H1 (cell line): Measurements from ENCODE around the gene LAMB3. TPM values are rescaled to one million over a fixed set of nuclear protein-coding genes. Genes with fewer than 3 reads are reported as not detected.

Experiments used
- CTCF ChIA-PET: fragments of 300-600 bp; sonication (Branson Sonifier 250); formaldehyde crosslinking; loops from one replicate; lab custom pipeline; 2021; ENCODE audit not compliant: partially characterized antibody; lab: Charles Lee
- POLR2A ChIA-PET: fragments of 300-600 bp; sonication (Branson Sonifier 250); formaldehyde crosslinking; loops from one replicate; lab custom pipeline; 2021; ENCODE audit warnings: inconsistent platforms; ENCODE audit not compliant: partially characterized antibody; lab: Charles Lee
- DNase-seq, 2 experiments: peaks; one replicate each; pipeline versions ENCODE4 v3.0.0 to v3.0.0-alpha.2; 2010 to 2022; ENCODE audit warnings: low spot score in 2 of 2, low read depth in 1 of 2, mixed read lengths in 1 of 2
- FAIRE-seq: peaks from 2 replicates; lab custom pipeline; 2011; peaks lifted over from hg19 to GRCh38; lab: Jason Lieb, UNC
- H2AFZ ChIP-seq: 2 replicates; pipeline ENCODE4 v1.8.1; 2012; ENCODE audit warnings: low read length, inconsistent platforms
- H2AK5ac ChIP-seq: 2 replicates; pipeline ENCODE4 v1.6.1; 2013; ENCODE audit warnings: low read depth, low read length
- H2BK120ac ChIP-seq: replicated peaks from 2 replicates; pipeline ENCODE3; 2013; ENCODE audit warnings: low read depth, low read length, inconsistent platforms
- H2BK12ac ChIP-seq: 2 replicates; pipeline ENCODE4 v1.6.1; 2013; ENCODE audit warnings: low read depth, low read length
- H2BK15ac ChIP-seq: 2 replicates; pipeline ENCODE4 v1.6.1; 2013; ENCODE audit warnings: low read length
- H2BK20ac ChIP-seq: 2 replicates; pipeline ENCODE4 v1.6.1; 2013; ENCODE audit warnings: low read length
- H2BK5ac ChIP-seq: 2 replicates; pipeline ENCODE4 v1.6.1; 2013; ENCODE audit warnings: low read depth, low read length
- H3K14ac ChIP-seq: 2 replicates; pipeline ENCODE4 v1.6.1; 2013; ENCODE audit warnings: inconsistent platforms; ENCODE audit not compliant: insufficient read length
- H3K18ac ChIP-seq: 2 replicates; pipeline ENCODE4 v1.6.1; 2013; ENCODE audit warnings: low read length; ENCODE audit errors: extremely low read depth
- H3K23ac ChIP-seq: 2 replicates; pipeline ENCODE4 v1.6.1; 2013; ENCODE audit warnings: inconsistent platforms; ENCODE audit not compliant: insufficient read length
- H3K23me2 ChIP-seq: 2 replicates; pipeline ENCODE4 v1.6.1; 2013; ENCODE audit warnings: low read depth, low read length
- H3K27ac ChIP-seq: 2 replicates; pipeline ENCODE4 v1.6.1; 2011; ENCODE audit warnings: low read depth, low read length, inconsistent platforms
- H3K27me3 ChIP-seq, 4 experiments: replicated peaks in 1 of 4; 1 replicate in 1 of 4; 2 replicates in 3 of 4; pipeline versions ENCODE4 v1.6.1 to v1.8.1; 2011 to 2013; ENCODE audit warnings: low read length in 3 of 4, mild to moderate bottlenecking in 3 of 4, inconsistent platforms in 2 of 4, mixed read lengths in 2 of 4, moderate library complexity in 1 of 4; ENCODE audit not compliant: control insufficient read depth in 3 of 4, insufficient read depth in 3 of 4; ENCODE audit errors: extremely low read depth in 1 of 4
- H3K36me3 ChIP-seq, 4 experiments: 2 replicates each; pipeline versions ENCODE4 v1.6.1 to v1.8.1; 2011 to 2013; ENCODE audit warnings: mild to moderate bottlenecking in 4 of 4, low read length in 3 of 4, moderate library complexity in 2 of 4, control low read depth in 1 of 4, inconsistent platforms in 1 of 4; ENCODE audit not compliant: insufficient read depth in 4 of 4, control insufficient read depth in 2 of 4
- H3K4ac ChIP-seq: replicated peaks from 2 replicates; pipeline ENCODE3; 2013; ENCODE audit warnings: low read length, low read depth, mixed read lengths, inconsistent platforms; ENCODE audit not compliant: insufficient read length
- H3K4me1 ChIP-seq, 4 experiments: replicated peaks in 1 of 4; 1 replicate in 1 of 4; 2 replicates in 3 of 4; pipeline versions ENCODE4 v1.6.1 to v1.8.1; 2011 to 2013; ENCODE audit warnings: low read length in 3 of 4, inconsistent platforms in 2 of 4, mixed read lengths in 1 of 4; ENCODE audit not compliant: insufficient read depth in 4 of 4, control insufficient read depth in 3 of 4
- H3K4me2 ChIP-seq, 2 experiments: 2 replicates each; pipeline versions ENCODE4 v1.6.1 to v1.8.1; 2011 to 2013; ENCODE audit warnings: low read depth in 2 of 2, low read length in 2 of 2, control low read depth in 1 of 2, inconsistent platforms in 1 of 2, mild to moderate bottlenecking in 1 of 2; ENCODE audit not compliant: insufficient read depth in 1 of 2
- H3K4me3 ChIP-seq, 4 experiments: fragments of 200-600, 300-600 bp in 1 of 4; sonication (generic), shearing (Covaris generic), sonication (Bioruptor Twin) in 1 of 4; 2 replicates each; pipeline versions ENCODE4 v1.5.1 to v1.8.1; 2011 to 2016; ENCODE audit warnings: low read length in 4 of 4, low read depth in 3 of 4, control low read depth in 2 of 4, inconsistent platforms in 2 of 4, mild to moderate bottlenecking in 2 of 4, mixed read lengths in 1 of 4, moderate library complexity in 1 of 4; ENCODE audit not compliant: insufficient read depth in 2 of 4; ENCODE audit errors: extremely low read depth in 1 of 4
- H3K56ac ChIP-seq: replicated peaks from 2 replicates; pipeline ENCODE3; 2013; ENCODE audit warnings: low read depth, mild to moderate bottlenecking, mixed read lengths, low read length, inconsistent platforms; ENCODE audit not compliant: insufficient read length
- H3K79me1 ChIP-seq: 2 replicates; pipeline ENCODE4 v1.6.1; 2013; ENCODE audit warnings: low read depth, low read length, control low read depth
- H3K79me2 ChIP-seq, 2 experiments: 2 replicates each; pipeline versions ENCODE4 v1.6.1 to v1.8.1; 2012 to 2013; ENCODE audit warnings: low read length in 2 of 2, mild to moderate bottlenecking in 2 of 2, inconsistent platforms in 1 of 2; ENCODE audit not compliant: insufficient read depth in 2 of 2, control insufficient read depth in 1 of 2
- H3K9ac ChIP-seq, 4 experiments: replicated peaks in 1 of 4; 1 replicate in 1 of 4; 2 replicates in 3 of 4; pipeline versions ENCODE4 v1.6.1 to v1.8.1; 2011 to 2013; ENCODE audit warnings: low read depth in 3 of 4, low read length in 3 of 4, control low read depth in 2 of 4, mild to moderate bottlenecking in 2 of 4, moderate library complexity in 2 of 4, inconsistent platforms in 1 of 4; ENCODE audit errors: extremely low read depth in 1 of 4
- H3K9me3 ChIP-seq, 2 experiments: 2 replicates each; pipeline versions ENCODE4 v1.6.1 to v1.8.1; 2012 to 2013; ENCODE audit warnings: mild to moderate bottlenecking in 2 of 2, moderate library complexity in 2 of 2, control low read depth in 1 of 2, inconsistent platforms in 1 of 2, low read depth in 1 of 2, low read length in 1 of 2, mixed read lengths in 1 of 2; ENCODE audit not compliant: insufficient read depth in 2 of 2
- H4K20me1 ChIP-seq, 2 experiments: replicated peaks in 1 of 2; 2 replicates each; pipeline versions ENCODE3 to v1.8.1; 2011 to 2013; ENCODE audit warnings: inconsistent platforms in 2 of 2, low read length in 2 of 2, mild to moderate bottlenecking in 1 of 2; ENCODE audit not compliant: insufficient read depth in 2 of 2, control insufficient read depth in 1 of 2
- H4K5ac ChIP-seq: 2 replicates; pipeline ENCODE4 v1.6.1; 2013; ENCODE audit warnings: low read length, low read depth, mixed read lengths, inconsistent platforms; ENCODE audit not compliant: insufficient read length
- H4K8ac ChIP-seq: 2 replicates; pipeline ENCODE4 v1.8.0; 2013; ENCODE audit warnings: mild to moderate bottlenecking, moderate library complexity, low read length, inconsistent platforms; ENCODE audit not compliant: insufficient read depth; ENCODE audit errors: extremely low read depth
- H4K91ac ChIP-seq: replicated peaks from 2 replicates; pipeline ENCODE3; 2013; ENCODE audit warnings: low read length, mixed read lengths, inconsistent platforms; ENCODE audit not compliant: insufficient read length
- ASH2L ChIP-seq: fragments of 200-600, 300-600 bp; sonication (generic); IDR thresholded peaks from one replicate; pipeline ENCODE4 v1.7.1; 2017; ENCODE audit warnings: low read length
- BCL11A ChIP-seq, 2 experiments: IDR thresholded peaks; one replicate each; pipeline ENCODE4 v1.6.1; 2011; ENCODE audit warnings: low read depth in 2 of 2, low read length in 2 of 2, mild to moderate bottlenecking in 2 of 2
- CBX8 ChIP-seq: fragments of 300-800, 300-1000 bp; sonication (generic); IDR thresholded peaks from 2 replicates; pipeline ENCODE4 v1.7.1; 2016; ENCODE audit warnings: low read depth, low read length, borderline replicate concordance
- CTCF ChIP-seq, 3 experiments: IDR thresholded peaks; 1 replicate in 2 of 3; 2 replicates in 1 of 3; pipeline versions ENCODE4 v1.5.1 to v1.6.1; 2011; ENCODE audit warnings: low read length in 3 of 3, mild to moderate bottlenecking in 3 of 3, inconsistent platforms in 2 of 3, low read depth in 1 of 3, moderate library complexity in 1 of 3; ENCODE audit not compliant: insufficient read depth in 1 of 3; ENCODE audit errors: control extremely low read depth in 1 of 3
- EP300 ChIP-seq, 2 experiments: IDR thresholded peaks; 1 replicate in 1 of 2; 2 replicates in 1 of 2; pipeline ENCODE4 v1.6.1; 2011 to 2012; ENCODE audit warnings: low read depth in 2 of 2, low read length in 2 of 2, mild to moderate bottlenecking in 2 of 2, borderline replicate concordance in 1 of 2, inconsistent platforms in 1 of 2, moderate library complexity in 1 of 2
- KDM1A ChIP-seq: fragments of 200-600, 300-600 bp; sonication (generic); IDR thresholded peaks from 2 replicates; pipeline ENCODE4 v1.7.1; 2016; ENCODE audit warnings: mild to moderate bottlenecking, low read length, borderline replicate concordance
- NANOG ChIP-seq: IDR thresholded peaks from 2 replicates; pipeline ENCODE4 v1.6.1; 2011; ENCODE audit warnings: low read length, low read depth, mild to moderate bottlenecking, inconsistent platforms; ENCODE audit not compliant: insufficient read depth, poor library complexity, severe bottlenecking
- POLR2AphosphoS5 ChIP-seq: IDR thresholded peaks from 2 replicates; pipeline ENCODE4 v1.6.1; 2011; ENCODE audit warnings: low read depth, low read length
- WGBS, 2 experiments: shearing (Covaris generic) in 1 of 2; methylation state at CpG; one replicate each; pipeline versions ENCODE4 v1.1.6 to v1.1.7; 2013 to 2015; ENCODE audit warnings: low lambda C conversion rate in 2 of 2, mixed read lengths in 2 of 2, inconsistent platforms in 1 of 2, low coverage in 1 of 2, missing lambda C conversion rate in 1 of 2; ENCODE audit not compliant: insufficient replicate concordance in 2 of 2, insufficient coverage in 1 of 2, insufficient read length in 1 of 2; ENCODE audit errors: extremely low coverage in 1 of 2, missing lambda C conversion rate in 1 of 2; 5-methylcytosine and 5-hydroxymethylcytosine counted together
- polyA plus RNA-seq, 7 experiments: library from polyadenylated mRNA; depleted of rRNA in 3 of 7; stranded (reverse) in 5 of 7; unstranded in 2 of 7; fragments of >200 nt in 5 of 7; fragments of 200-250 nt in 2 of 7; gene quantifications; 1 replicate in 5 of 7; 2 replicates in 1 of 7; 4 replicates in 1 of 7; pipeline versions ENCODE4 v1.2.1 to v1.2.3, GENCODE V29; 2011 to 2013; ENCODE audit warnings: missing spikeins in 2 of 7, mixed read lengths in 2 of 7
- total RNA-seq: library from RNA; stranded (reverse); fragmentation: NEBNext Ultra II Directional; extraction: Animal tissue kit (Norgen Biotek cat#: 25700); gene quantifications from 2 replicates; pipeline ENCODE4 v1.2.1, GENCODE V29; 2021

LAMB3 gene
- total and polyA plus RNA-seq, 2 of the 8 experiments (the other 6 are each of a cell fraction or from before 2014, with no cell fraction given) = 0.45 to 0.50 TPM

- Histone ChIP-seq H2BK5ac (no peak overlapping the region), H2AFZ (no peak overlapping the region), H3K27me3 (no peaks in the 10 kb centered on the region), H3K56ac (no peak overlapping the region), H3K79me2 (no peaks in the 10 kb centered on the region), H3K27ac (no peak overlapping the region), H2BK15ac (no peak overlapping the region), H3K4me2 (no peak overlapping the region), H4K5ac (no peak overlapping the region), H3K36me3 (no peaks in the 10 kb centered on the region), H3K18ac (no peak overlapping the region), H2BK12ac (no peak overlapping the region), H2AK5ac (no peak overlapping the region), H3K79me1 (no peaks in the 10 kb centered on the region), H3K14ac (no peak overlapping the region), H4K91ac (no peak overlapping the region), H4K8ac (no peak overlapping the region), H3K4me1 (no peaks in the 10 kb centered on the region; a peak in 1 of 7 replicates), H2BK20ac (no peak overlapping the region), H3K4ac (no peak overlapping the region), H3K9me3 (no peaks in the 10 kb centered on the region), H3K23ac (no peak overlapping the region), H3K4me3 (no peak overlapping the region), H4K20me1 (no peaks in the 10 kb centered on the region), H2BK120ac (no peak overlapping the region), H3K9ac (no peak overlapping the region), H3K23me2 (no peaks in the 10 kb centered on the region; the same call in 1 of the 2 replicates)
- 92% methylated on average over 5 of the region's 5 CpGs; no CpG with 5 or more reads in 1 of the 2 experiments for WGBS, 2 experiments
- TF ChIP-seq EP300 (IDR thresholded peaks at IDR 0.05; ENCODE audit: borderline replicate concordance in 1 of 2, low read depth in 2 of 2, low read length in 2 of 2) (no peak), CBX8 (no peak), ASH2L (no peak), KDM1A (no peak), NANOG (no peak), POLR2AphosphoS5 (no peak), CTCF (IDR thresholded peaks at IDR 0.05; ENCODE audit: control extremely low read depth in 1 of 3, insufficient read depth in 1 of 3, low read depth in 1 of 3, low read length in 3 of 3) (no peak), BCL11A (IDR thresholded peaks at IDR 0.05; ENCODE audit: low read depth in 2 of 2, low read length in 2 of 2) (no peak)
- DNase-seq (no peak), FAIRE-seq (no peak)
- CTCF ChIA-PET = interaction anchor here (1.0 to 28.8 kb wide), 8 partner anchors 12 to 50 kb away, joined by 3 to 636 read pairs (median 7); partner anchors contain the start of gene CAMK1G
- POLR2A ChIA-PET = no interaction called here
These were observed 37.3 kb downstream of the LAMB3 start for GRCh38 chr1:209614906-209615305.
